HepG2 (cell line): ENCODE data around the gene FBLIM1. TPM values are rescaled to one million over a fixed set of nuclear protein-coding genes. Genes with fewer than 3 reads are reported as not detected.
A peak's percentile ranks its signal among the peaks of the same experiment; 100 is the strongest.

Experiments
- ATF7 ChIP-seq, 2 experiments: fragments of 450-650 bp in 1 of 2; sonication (generic) in 1 of 2; formaldehyde crosslinking in 1 of 2; IDR thresholded peaks; 2 replicates each; pipeline versions ENCODE4 v1.4.0 to v1.6.1; 2016 to 2020; ENCODE audit warnings: antibody characterized with exemption in 1 of 2, mild to moderate bottlenecking in 1 of 2, missing genetic modification reagents in 1 of 2
- CEBPG ChIP-seq: IDR thresholded peaks from 2 replicates; pipeline ENCODE4 v1.6.1; 2016
- HINFP ChIP-seq: sonication (generic); formaldehyde crosslinking; IDR thresholded peaks from 2 replicates; pipeline ENCODE4 v1.4.0; 2020; ENCODE audit warnings: low read depth, mild to moderate bottlenecking, missing genetic modification reagents
- HNF1A ChIP-seq, 2 experiments: sonication (generic) in 1 of 2; formaldehyde crosslinking in 1 of 2; IDR thresholded peaks; 2 replicates each; pipeline versions ENCODE4 v1.4.0 to v1.6.1; 2016 to 2020; ENCODE audit warnings: borderline replicate concordance in 1 of 2, low read depth in 1 of 2, mild to moderate bottlenecking in 1 of 2, missing genetic modification reagents in 1 of 2
- MZF1 ChIP-seq: sonication (generic); formaldehyde crosslinking; IDR thresholded peaks from 2 replicates; pipeline ENCODE4 v1.8.1; 2023; ENCODE audit warnings: mild to moderate bottlenecking, missing genetic modification reagents, borderline replicate concordance
- SPEN ChIP-seq: sonication (generic); formaldehyde crosslinking; IDR thresholded peaks from 2 replicates; pipeline ENCODE4 v1.5.1; 2020; ENCODE audit warnings: low read depth, mild to moderate bottlenecking, missing genetic modification reagents
- TARDBP ChIP-seq: sonication (generic); formaldehyde crosslinking; IDR thresholded peaks from 2 replicates; pipeline ENCODE4 v1.8.0; 2022; ENCODE audit warnings: mild to moderate bottlenecking, missing genetic modification reagents
- ZBTB7B ChIP-seq: sonication (generic); formaldehyde crosslinking; IDR thresholded peaks from 2 replicates; pipeline ENCODE4 v1.4.0; 2020; ENCODE audit warnings: missing genetic modification reagents
- ZC3H13 ChIP-seq: sonication (generic); formaldehyde crosslinking; IDR thresholded peaks from 2 replicates; pipeline ENCODE4 v1.8.1; 2023; ENCODE audit warnings: mild to moderate bottlenecking, missing genetic modification reagents, moderate library complexity
- ZNF556 ChIP-seq: sonication (generic); formaldehyde crosslinking; IDR thresholded peaks from 2 replicates; pipeline ENCODE4 v1.4.0; 2020; ENCODE audit warnings: mild to moderate bottlenecking, missing genetic modification reagents, borderline replicate concordance
- ZNF816 ChIP-seq: sonication (generic); formaldehyde crosslinking; IDR thresholded peaks from 2 replicates; pipeline ENCODE4 v1.8.0; 2022; ENCODE audit warnings: missing genetic modification reagents, mild to moderate bottlenecking, borderline replicate concordance
- polyA plus RNA-seq, 8 experiments: library from polyadenylated mRNA; depleted of rRNA in 3 of 8; stranded (reverse) in 7 of 8; unstranded in 1 of 8; fragments of >200 nt; fragmentation: Illumina TruSeq in 4 of 8; extraction: Trizol in 4 of 8; gene quantifications; 2 replicates each; pipeline versions ENCODE4 v1.2.1 to v1.2.3, GENCODE V29; 2011 to 2016; ENCODE audit warnings: low read depth in 4 of 8, missing spikeins in 1 of 8, mixed read lengths in 1 of 8; ENCODE audit not compliant: insufficient read depth in 1 of 8
- total RNA-seq, 5 experiments: library from RNA; depleted of rRNA; stranded (reverse); fragments of >200 nt; fragmentation: Illumina TruSeq; extraction: Trizol; gene quantifications; 2 replicates each; pipeline ENCODE4 v1.2.3, GENCODE V29; 2016; ENCODE audit warnings: low read depth in 1 of 5
- TF ChIP-seq, protein P1 (sequence below): sonication (generic); formaldehyde crosslinking; IDR thresholded peaks from 2 replicates; pipeline ENCODE4 v1.4.0; 2020; ENCODE audit warnings: missing genetic modification reagents

The FBLIM1 gene
- total and polyA plus RNA-seq, 2 of the 13 experiments (the other 11 are each of a cell fraction or from before 2014, with no cell fraction given), result 10.6 to 23.0 TPM

- TF ChIP-seq HNF1A (IDR thresholded peaks at IDR 0.05; ENCODE audit: low read depth) (0 out of 2 replicates have a peak, but pooled peaks have one; percentile 40), HNF1A (CRISPR knock-in tag; IDR thresholded peaks at IDR 0.05; ENCODE audit: borderline replicate concordance) (no peak), ZNF816 (peak; percentile 78; the same call in 1 of the 2 replicates), ZNF556 (CRISPR knock-in tag) (0 out of 2 replicates have a peak, but pooled peaks have one; percentile 60), ATF7 (IDR thresholded peaks at IDR 0.05) (no peak), ATF7 (CRISPR knock-in tag; IDR thresholded peaks at IDR 0.05) (0 out of 2 replicates have a peak, but pooled peaks have one; percentile 31), MZF1 (no peak), HINFP (CRISPR knock-in tag) (peak; percentile 85; the same call in 1 of the 2 replicates), TARDBP (peak; percentile 73; the same call in 1 of the 2 replicates), ZBTB7B (peak; percentile 81), CEBPG (CRISPR knock-in tag) (peak; percentile 59; the same call in 1 of the 2 replicates), SPEN (peak; percentile 75; the same call in 1 of the 2 replicates), ZC3H13 (0 out of 2 replicates have a peak, but pooled peaks have one; percentile 40)
- TF ChIP-seq, protein P1, sequence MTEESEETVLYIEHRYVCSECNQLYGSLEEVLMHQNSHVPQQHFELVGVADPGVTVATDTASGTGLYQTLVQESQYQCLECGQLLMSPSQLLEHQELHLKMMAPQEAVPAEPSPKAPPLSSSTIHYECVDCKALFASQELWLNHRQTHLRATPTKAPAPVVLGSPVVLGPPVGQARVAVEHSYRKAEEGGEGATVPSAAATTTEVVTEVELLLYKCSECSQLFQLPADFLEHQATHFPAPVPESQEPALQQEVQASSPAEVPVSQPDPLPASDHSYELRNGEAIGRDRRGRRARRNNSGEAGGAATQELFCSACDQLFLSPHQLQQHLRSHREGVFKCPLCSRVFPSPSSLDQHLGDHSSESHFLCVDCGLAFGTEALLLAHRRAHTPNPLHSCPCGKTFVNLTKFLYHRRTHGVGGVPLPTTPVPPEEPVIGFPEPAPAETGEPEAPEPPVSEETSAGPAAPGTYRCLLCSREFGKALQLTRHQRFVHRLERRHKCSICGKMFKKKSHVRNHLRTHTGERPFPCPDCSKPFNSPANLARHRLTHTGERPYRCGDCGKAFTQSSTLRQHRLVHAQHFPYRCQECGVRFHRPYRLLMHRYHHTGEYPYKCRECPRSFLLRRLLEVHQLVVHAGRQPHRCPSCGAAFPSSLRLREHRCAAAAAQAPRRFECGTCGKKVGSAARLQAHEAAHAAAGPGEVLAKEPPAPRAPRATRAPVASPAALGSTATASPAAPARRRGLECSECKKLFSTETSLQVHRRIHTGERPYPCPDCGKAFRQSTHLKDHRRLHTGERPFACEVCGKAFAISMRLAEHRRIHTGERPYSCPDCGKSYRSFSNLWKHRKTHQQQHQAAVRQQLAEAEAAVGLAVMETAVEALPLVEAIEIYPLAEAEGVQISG (CRISPR knock-in tag), result peak; percentile 64; the same call in 1 of the 2 replicates
Observed at GRCh38 chr1:15802234-15802965, 43.8 kb downstream of the FBLIM1 start (continued).
